Ishikawa (cell line): Measurements from ENCODE around the gene PIGU.

ENCODE experiments used
- CREB1 ChIP-seq: IDR thresholded peaks from 2 replicates; pipeline ENCODE4 v1.6.1; 2012; ENCODE audit warnings: low read depth
- MAX ChIP-seq: IDR thresholded peaks from 2 replicates; pipeline ENCODE4 v1.6.1; 2012
- TAF1 ChIP-seq: IDR thresholded peaks from 2 replicates; pipeline ENCODE4 v1.6.1; 2012; ENCODE audit warnings: low read depth, mild to moderate bottlenecking
- YY1 ChIP-seq: IDR thresholded peaks from 2 replicates; pipeline ENCODE4 v1.6.1; 2012; ENCODE audit warnings: low read depth

GRCh38 chr20:34643928-34644327 lies 33.0 kb downstream of the PIGU start:
- TF ChIP-seq TAF1 (no peak), MAX (no peak), CREB1 (no peak), YY1 (no peak)
